Activated T-helper 1 cell treated with anti-CD3 and anti-CD28 coated beads, Interleukin-2, amount 50 U/mL, for 16 hours (primary cell): Measurements from ENCODE around the gene PRLH.

ENCODE experiments used
- DNase-seq, 2 donors: peaks; one replicate each; pipeline ENCODE4 v3.0.0-alpha.2; 2020; ENCODE audit warnings: low read depth in 1 of 2, low spot score in 1 of 2

Gene PRLH

GRCh38 chr2:237538901-237539300, 27.5 kb upstream of the PRLH start:
- no peak for DNase-seq

- no peak for DNase-seq
These were observed 26.7 kb upstream of the PRLH start for GRCh38 chr2:237539681-237540080.

GRCh38 chr2:237540223-237540775, 26.1 kb upstream of the PRLH start:
- no peak for DNase-seq

- no peak for DNase-seq
These were observed 25.6 kb upstream of the PRLH start for GRCh38 chr2:237540823-237541222.

- no peak for DNase-seq
These were observed 25.1 kb upstream of the PRLH start for GRCh38 chr2:237541243-237541642.

GRCh38 chr2:237542001-237542704, 24.2 kb upstream of the PRLH start:
- DNase-seq, result no peak

GRCh38 chr2:237546040-237546875, 20.1 kb upstream of the PRLH start:
- no peak for DNase-seq

- DNase-seq, result no peak
These were observed 19.4 kb upstream of the PRLH start for GRCh38 chr2:237546876-237547395.

GRCh38 chr2:237547841-237548416, 18.4 kb upstream of the PRLH start:
- no peak for DNase-seq

- no peak for DNase-seq
These were observed 17.2 kb upstream of the PRLH start for GRCh38 chr2:237549216-237549615.

- DNase-seq, result no peak
These were observed 16.5 kb upstream of the PRLH start for GRCh38 chr2:237549643-237550415.

GRCh38 chr2:237551071-237551574, 15.3 kb upstream of the PRLH start:
- DNase-seq, result no peak

- DNase-seq, result no peak
These were observed 13.5 kb upstream of the PRLH start for GRCh38 chr2:237552908-237553307.

- no peak for DNase-seq
These were observed 12.4 kb upstream of the PRLH start for GRCh38 chr2:237553948-237554347.

GRCh38 chr2:237555560-237555959, 10.8 kb upstream of the PRLH start:
- DNase-seq, result no peak

GRCh38 chr2:237556773-237557632, 9.4 kb upstream of the PRLH start:
- no peak for DNase-seq

GRCh38 chr2:237557633-237558015, 8.8 kb upstream of the PRLH start:
- no peak for DNase-seq

GRCh38 chr2:237558961-237559641, 7.3 kb upstream of the PRLH start:
- no peak for DNase-seq

- no peak for DNase-seq
These were observed 5.2 kb upstream of the PRLH start for GRCh38 chr2:237561221-237561620.
